ENCODE data around the gene TADA2A.
A peak's percentile ranks its signal among the peaks of the same experiment; 100 is the strongest.

Gene TADA2A, protein sequence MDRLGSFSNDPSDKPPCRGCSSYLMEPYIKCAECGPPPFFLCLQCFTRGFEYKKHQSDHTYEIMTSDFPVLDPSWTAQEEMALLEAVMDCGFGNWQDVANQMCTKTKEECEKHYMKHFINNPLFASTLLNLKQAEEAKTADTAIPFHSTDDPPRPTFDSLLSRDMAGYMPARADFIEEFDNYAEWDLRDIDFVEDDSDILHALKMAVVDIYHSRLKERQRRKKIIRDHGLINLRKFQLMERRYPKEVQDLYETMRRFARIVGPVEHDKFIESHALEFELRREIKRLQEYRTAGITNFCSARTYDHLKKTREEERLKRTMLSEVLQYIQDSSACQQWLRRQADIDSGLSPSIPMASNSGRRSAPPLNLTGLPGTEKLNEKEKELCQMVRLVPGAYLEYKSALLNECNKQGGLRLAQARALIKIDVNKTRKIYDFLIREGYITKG

DNA sequence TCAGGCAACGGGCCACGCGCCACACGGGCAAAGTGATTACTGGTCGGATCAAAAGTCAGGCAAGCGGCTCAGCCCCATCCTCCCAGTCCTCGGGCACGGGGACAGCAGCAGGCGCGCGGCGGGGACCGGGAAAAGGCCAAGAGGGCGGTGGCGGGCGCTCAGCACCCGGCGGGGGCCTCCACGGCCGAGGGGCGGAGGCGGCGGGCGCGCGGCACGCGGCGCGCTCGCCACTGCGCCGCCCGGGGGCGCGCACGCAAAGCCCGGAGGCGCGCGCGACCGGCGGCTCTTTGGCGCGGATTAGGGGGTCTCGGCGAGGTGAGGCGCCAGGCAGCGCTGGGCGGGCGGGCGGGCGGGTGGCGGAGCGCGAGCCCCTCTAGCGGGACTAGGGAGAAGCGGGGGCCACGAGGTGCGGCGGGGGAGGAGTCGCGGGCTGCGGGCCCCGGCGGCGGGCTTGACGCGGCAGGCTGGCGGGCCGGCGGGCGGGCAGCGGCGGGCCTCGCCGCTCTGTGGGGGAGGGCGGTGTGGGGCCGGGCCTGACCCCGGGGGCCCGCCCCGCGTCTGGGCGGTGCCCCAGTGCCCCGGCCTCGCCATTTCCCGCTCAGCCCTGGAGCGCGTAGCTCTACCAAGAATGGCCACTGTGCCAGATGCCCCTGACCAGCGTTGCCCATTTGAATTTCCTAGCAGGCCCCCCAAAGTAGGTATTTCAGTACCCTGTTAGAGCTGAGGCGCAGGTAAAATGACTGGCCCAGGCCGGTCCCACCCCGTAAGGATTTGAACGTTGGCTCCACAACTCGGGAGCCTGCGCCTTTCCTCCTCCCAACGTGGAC lies at the start of gene TADA2A, which contains the start of gene ACACA:
Gene TADA2A, plus strand, starts transcription at position 252 of the 827 bp plus-strand sequence. CDS start 4,480 bp downstream, outside the sequence.
Gene ACACA, minus strand, starts transcription at position 202 of the 827 bp plus-strand sequence. CDS start 537 bp downstream, outside the sequence.
- DNase-seq (ENCODE audit: low spot score), result peak; percentile 91

- DNase-seq (ENCODE audit: low spot score), result peak; percentile 44
Observed at GRCh38 chr17:37358098-37358829, 48.4 kb upstream of the TADA2A start.

DNA sequence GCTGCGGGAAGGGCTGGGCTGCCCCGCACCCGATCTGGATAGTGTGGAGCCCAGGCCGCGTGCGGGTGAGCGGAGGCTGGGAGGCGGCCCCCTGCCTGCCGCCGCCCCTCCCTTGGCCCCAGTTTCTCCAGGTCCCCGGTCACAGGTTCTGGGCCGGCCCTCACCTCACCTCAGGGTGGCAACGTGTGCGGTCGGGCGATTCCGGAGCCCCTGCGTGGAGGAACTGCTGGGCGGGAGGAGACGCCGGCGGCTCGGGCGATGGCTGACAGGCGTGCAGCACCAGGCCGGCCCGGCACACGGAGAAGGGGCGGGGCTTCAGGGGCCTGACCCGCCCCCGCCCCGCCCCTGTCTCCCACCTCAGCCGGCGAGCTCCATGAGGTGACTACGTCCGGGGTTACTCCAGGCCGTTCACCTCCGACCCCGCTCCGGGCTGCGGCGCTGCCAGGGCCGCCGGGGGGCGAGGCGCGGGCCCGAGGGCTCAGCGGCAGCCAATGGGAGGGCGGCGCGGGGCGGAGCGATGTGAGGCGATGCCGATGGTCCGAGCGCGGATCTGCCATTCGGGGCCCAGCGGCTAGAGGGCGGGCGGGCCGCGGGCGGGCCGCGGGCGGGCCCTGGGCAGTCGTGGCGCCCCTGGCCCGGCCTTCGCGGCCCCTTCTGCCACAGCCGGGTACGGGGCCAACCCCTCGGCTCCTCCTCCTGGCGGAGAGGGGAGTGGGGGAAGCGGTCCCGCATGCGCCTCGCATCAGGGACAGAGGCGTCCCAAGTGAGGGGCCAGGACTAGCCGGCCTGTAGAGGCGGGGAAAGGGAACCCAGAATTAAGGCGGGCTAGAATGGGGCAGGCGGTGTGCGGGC lies 47.6 kb upstream of the TADA2A start:
- peak; percentile 97 for DNase-seq (ENCODE audit: low spot score)

- peak; percentile 8 for DNase-seq (ENCODE audit: low spot score)
Observed at GRCh38 chr17:37359682-37360188, 47.0 kb upstream of the TADA2A start.

GRCh38 chr17:37360632-37361031 lies 46.1 kb upstream of the TADA2A start:
- DNase-seq (ENCODE audit: low spot score), result no peak

GRCh38 chr17:37361543-37361942 lies 45.1 kb upstream of the TADA2A start:
- no peak for DNase-seq (ENCODE audit: low spot score)

DNA sequence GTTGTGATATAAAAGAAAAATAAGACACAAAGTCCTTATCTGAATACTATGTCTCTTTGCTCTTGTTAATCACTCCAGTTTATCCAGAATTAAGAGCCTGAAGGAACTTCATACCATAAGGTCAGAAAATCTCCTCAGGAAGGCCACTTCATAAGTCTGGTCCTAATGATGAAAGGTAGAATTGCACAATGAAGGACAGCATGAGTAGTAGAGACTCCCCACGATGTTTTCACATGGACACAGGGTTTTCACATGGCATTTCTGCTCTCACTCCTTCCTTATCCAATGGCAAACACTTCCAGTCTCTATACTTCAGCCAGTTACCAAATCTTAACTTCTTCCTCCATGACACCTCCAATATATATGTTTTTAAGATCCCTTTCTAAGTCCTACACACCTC lies 41.1 kb upstream of the TADA2A start:
- DNase-seq (ENCODE audit: low spot score), result no peak

DNA sequence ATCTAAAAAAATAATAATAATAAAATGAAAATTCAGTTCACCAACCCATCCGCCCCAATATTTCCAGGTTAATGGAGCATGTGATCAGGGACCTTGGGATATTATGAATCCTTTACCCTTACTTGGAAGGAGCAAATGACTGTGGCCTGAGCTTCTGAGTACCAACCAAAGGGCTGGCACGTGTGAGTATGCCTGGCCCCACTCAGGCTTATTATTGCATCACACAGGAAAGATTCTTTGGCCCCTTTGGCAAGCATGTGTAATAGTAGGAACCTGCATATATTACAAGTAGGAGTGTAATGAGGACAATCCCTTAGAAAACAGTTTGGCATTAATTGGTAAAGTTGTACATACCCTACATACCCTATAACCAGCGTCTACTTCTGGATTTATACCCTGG lies 38.1 kb upstream of the TADA2A start:
- DNase-seq (ENCODE audit: low spot score), result no peak

DNA sequence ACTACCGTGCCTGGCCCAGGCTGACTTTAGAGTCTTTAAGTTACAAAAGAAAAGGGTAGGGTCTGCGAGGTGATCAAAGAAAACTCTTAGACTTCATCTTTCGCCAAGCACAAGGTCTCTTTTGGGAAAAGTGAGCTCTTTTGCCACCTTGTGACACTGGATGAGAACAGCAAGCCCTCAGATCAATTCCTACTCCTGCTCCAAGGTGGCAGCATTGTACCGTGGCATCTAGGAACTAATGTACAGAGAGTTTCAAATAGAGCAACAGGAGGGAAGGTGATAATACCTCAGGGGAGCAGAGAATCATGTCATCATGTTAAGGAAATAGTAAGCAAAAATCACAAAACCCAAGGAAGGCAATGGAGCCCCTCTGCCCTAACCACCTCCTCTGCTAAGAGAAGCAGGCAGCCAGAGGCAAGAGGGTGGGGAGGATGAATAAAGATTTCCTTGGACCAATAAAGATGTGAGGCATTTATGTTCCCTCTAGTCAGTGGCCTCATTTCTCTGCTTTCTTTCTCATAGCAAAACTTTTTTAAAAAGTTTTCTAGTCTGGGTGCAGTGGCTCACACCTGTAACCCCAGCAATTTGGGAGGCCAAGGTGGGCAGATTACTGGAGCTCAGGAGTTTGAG lies 33.0 kb upstream of the TADA2A start:
- DNase-seq (ENCODE audit: low spot score), result peak; percentile 63

DNA sequence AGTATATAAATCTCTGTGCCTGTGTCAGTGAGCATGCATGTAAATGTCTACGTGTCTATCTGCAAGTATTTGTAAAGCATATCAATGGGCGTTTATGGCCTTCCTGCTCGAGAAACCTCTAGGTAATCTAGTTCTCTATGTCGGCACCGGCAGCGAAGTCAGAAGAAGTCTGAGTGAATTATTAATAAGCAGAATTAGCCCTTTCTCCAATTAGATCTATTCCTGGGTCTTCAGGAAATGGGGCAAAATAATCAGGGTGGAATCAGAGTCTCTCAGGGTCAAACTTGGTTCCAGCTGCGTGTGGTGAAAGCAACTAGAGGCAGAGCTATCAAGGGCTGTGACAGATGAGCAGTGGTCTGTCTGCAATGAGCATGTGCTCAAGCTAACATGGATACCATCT lies 31.0 kb upstream of the TADA2A start, which contains the start of gene C17orf78:
Gene C17orf78, plus strand, starts transcription at position 280 of the 400 bp plus-strand sequence. Its CDS starts 108 bp downstream, at position 388.
- no peak for DNase-seq (ENCODE audit: low spot score)

- no peak for DNase-seq (ENCODE audit: low spot score)
Observed at GRCh38 chr17:37382056-37382455, 24.6 kb upstream of the TADA2A start.

DNA sequence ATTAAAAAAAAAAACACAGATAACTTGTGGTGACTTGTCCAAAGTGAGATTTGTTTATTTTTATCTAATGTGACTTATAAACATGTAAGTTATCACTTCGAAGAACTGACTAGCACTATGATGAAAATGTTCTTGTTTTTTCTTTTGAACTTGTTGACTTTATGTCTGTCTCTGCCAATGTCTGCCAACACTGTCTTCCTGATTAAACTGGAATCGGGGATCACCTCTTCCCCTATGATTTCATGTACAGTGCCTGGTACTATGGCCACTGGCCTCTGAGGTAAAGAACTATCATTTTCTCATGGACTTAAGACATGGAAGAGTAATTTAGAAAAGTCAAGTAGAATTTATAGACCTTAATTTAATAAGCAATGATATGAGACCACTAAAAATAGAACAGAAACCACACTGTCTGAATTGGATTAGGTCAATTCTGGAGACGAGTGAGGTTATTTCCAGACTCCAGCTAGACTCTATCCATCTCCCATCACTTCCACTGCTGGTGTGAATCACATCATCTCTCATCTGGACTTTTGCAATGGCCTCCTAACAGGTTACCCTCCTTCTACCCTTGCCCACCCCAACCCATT lies 22.0 kb upstream of the TADA2A start:
- no peak for DNase-seq (ENCODE audit: low spot score)

DNA sequence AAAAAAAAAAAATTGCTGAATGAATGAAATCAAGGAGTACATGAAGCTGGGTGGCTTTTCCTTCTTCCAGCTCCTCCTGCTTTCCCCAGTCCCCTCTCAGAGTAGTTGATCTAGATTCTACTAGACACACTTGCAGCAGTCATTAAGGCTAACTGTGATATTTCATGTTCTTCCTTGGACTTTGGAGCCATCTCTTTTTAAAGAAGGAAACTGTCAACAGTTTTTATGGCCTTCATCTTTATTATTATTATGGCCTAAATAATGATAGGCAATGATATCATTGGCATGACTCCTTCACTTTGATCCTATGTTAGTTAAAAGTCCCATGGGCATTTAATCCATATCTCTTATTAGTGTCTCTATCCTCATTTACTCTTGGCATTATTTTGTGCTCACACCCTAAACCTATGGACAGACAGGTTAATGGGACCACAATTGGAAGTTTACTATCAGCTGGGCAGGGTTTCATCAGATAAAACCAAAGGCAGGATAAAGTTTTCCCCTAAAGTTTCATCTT lies 21.2 kb upstream of the TADA2A start:
- DNase-seq (ENCODE audit: low spot score), result no peak

DNA sequence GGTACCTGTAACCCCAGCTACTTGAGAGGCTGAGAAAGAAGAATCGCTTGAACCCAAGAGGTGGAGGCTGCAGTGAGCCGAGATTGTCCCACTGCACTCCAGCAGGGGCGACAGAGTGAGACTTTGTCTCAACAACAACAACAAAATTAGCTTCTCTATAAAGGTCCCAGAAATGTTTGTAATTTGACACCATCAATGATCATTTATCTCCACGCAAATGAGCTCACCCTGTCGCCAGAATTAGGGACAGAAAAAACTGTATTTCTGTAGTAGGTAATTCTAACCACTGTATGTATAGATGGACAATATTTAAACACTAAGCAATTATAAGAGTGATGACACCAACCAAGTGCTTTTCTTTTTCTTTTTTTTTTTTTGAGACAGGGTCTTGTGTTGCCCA lies 20.2 kb upstream of the TADA2A start:
- no peak for DNase-seq (ENCODE audit: low spot score)

GRCh38 chr17:37388266-37388665 lies 18.4 kb upstream of the TADA2A start:
- DNase-seq (ENCODE audit: low spot score), result no peak

- no peak for DNase-seq (ENCODE audit: low spot score)
Observed at GRCh38 chr17:37389160-37389559, 17.5 kb upstream of the TADA2A start.

DNA sequence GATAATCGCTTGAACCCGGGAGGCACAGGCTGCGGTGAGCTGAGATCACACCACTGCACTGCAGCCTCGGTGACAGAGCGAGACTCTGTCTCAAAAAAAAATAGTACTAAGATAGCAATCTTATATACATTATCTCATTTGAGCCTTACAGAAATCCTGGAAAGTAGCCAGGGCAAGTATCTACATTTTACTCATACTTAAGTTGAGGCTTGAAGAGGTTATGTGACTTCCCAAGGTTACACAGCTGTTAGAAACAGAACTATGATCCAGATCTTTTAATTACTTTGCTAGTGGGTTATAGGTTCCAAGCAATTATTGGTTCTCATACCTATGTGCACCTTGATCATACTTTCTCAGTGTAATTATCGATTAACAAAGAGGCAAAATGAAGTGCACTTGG lies 15.5 kb upstream of the TADA2A start:
- DNase-seq (ENCODE audit: low spot score), result no peak

GRCh38 chr17:37392024-37392590 lies 14.6 kb upstream of the TADA2A start:
- DNase-seq (ENCODE audit: low spot score), result no peak

DNA sequence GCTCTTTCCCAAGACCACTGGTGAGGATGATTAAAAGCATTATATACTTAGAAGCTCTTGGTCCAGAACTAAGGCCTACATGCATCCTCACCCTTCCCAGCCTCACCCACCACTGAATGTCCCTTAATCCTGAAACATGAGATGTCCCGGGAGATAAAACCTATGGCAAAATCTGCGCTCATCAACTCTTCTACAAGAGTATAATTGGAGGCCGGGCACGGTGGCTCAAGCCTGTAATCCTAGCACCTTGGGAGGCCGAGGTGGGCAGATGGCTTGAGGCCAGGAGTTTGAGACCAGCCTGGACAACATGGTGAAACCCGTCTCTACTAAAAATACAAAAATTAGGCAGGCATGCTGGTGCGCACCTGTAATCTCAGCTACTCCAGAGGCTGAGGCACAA lies 13.3 kb upstream of the TADA2A start:
- no peak for DNase-seq (ENCODE audit: low spot score)

Measured in germinal center (tissue), 1 donor.